ENCODE measurements around the gene TMEM108.

TMEM108 gene

GRCh38 chr3:133283958-133284807, 246.0 kb downstream of the TMEM108 start:
- Mint-ChIP-seq H3K4me1 (no peaks in the 10 kb centered on the region), H3K36me3 (ENCODE audit: low read depth) (no peaks in the 10 kb centered on the region), H3K27me3 (ENCODE audit: low read depth) (no peaks in the 10 kb centered on the region), H3K4me3 (no peak overlapping the region), H3K9me3 (no peaks in the 10 kb centered on the region), H3K27ac (no peak overlapping the region)
- TF ChIP-seq CTCF (IDR thresholded peaks at IDR 0.05; ENCODE audit: unreplicated experiment in 3 of 3): no peak

DNA sequence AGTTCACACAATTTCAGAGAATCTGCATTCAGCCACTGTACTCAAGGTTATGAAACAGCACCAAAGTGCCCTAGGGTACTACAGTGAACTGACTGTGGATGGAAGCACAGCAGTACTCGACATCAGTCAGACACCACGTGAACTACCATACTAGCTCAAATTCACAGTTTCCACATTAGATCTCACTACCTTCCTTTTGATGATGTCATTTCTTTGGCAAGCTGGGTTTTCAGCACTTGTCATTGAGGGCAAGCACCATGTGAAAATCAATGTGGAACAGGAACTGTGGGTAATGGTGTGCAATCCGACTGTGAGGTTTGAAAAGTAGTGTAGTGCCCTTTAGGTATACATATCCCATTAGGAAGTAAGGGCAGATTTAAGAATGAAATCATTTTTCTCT, 251.1 kb downstream of the TMEM108 start:
- Mint-ChIP-seq H3K4me3 (no peak overlapping the region), H3K27me3 (ENCODE audit: low read depth) (no peaks in the 10 kb centered on the region), H3K9me3 (no peaks in the 10 kb centered on the region), H3K36me3 (ENCODE audit: low read depth) (no peaks in the 10 kb centered on the region), H3K4me1 (peaks cover 17% of the 10 kb centered on the region), H3K27ac (no peak overlapping the region)
- TF ChIP-seq CTCF (IDR thresholded peaks at IDR 0.05; ENCODE audit: unreplicated experiment in 3 of 3): no peak

DNA sequence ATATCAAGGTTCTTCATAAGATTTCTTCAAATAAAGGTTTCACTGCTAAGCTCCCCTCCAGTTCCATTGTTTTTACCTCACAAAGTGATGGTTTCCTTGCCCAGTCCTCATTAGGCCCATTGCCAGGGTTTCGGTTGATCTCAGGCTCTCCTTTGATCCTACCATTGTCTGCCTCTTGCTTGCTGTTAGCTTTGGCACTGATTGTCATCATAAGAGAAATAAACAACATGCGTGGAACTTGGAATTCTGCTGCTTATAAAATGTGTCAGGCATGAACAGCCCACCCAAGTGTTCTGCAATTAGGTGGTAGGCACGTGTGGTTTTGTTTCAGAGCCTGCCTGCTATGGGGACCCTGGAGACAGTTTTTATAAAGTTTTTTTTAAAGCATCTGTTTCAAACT, 254.1 kb downstream of the TMEM108 start:
- H3K9me3 Mint-ChIP-seq: no peaks in the 10 kb centered on the region

DNA sequence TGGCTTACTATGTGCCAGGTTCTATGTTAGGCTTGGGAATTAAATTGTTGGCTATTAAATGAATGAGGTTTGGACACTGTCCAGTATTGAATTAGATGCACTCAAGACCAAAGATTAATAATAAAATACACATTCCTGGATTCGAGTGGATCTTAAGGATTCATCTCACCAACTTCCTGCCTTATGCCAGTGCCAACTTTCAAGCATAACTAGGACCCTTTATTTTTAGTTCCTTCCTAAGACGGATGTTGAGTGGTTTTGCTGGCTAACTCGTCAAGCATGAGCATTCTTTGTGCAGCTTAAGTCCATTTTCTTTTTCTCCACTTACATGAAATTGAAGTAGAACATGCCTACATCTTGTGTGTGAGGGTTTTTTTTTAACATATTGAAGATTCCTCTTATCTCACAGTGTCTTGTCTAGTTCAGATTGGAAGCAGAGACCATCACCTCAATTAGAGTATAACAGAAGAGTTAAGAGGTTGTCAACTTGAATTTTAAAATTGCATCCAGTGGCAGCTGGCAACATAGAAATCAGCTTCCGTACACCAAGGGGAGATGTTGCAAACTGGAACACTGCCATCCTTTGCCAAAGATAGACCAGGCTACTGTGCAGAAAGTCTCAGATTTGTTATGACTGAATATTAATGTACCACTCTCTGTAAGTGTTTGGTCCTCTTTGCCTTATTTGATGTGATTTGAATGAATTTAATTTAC, 255.4 kb downstream of the TMEM108 start:
- H3K27ac Mint-ChIP-seq: no peak overlapping the region
- peaks cover 17% of the 10 kb centered on the region for H3K4me1 Mint-ChIP-seq
- no peaks in the 10 kb centered on the region for H3K36me3 Mint-ChIP-seq (ENCODE audit: low read depth)
- TF ChIP-seq CTCF (IDR thresholded peaks at IDR 0.05; ENCODE audit: unreplicated experiment in 3 of 3): no peak
- H3K27me3 Mint-ChIP-seq (ENCODE audit: low read depth): no peaks in the 10 kb centered on the region
- no peaks in the 10 kb centered on the region for H3K9me3 Mint-ChIP-seq
- H3K4me3 Mint-ChIP-seq: no peak overlapping the region

More for the DNA sequence above, 254.1 kb downstream of the TMEM108 start:
- no peak for TF ChIP-seq CTCF (IDR thresholded peaks at IDR 0.05; ENCODE audit: unreplicated experiment in 3 of 3)
- Mint-ChIP-seq H3K36me3 (ENCODE audit: low read depth) (no peaks in the 10 kb centered on the region), H3K4me1 (peaks cover 17% of the 10 kb centered on the region), H3K4me3 (no peak overlapping the region), H3K27me3 (ENCODE audit: low read depth) (no peaks in the 10 kb centered on the region), H3K27ac (no peak overlapping the region)

DNA sequence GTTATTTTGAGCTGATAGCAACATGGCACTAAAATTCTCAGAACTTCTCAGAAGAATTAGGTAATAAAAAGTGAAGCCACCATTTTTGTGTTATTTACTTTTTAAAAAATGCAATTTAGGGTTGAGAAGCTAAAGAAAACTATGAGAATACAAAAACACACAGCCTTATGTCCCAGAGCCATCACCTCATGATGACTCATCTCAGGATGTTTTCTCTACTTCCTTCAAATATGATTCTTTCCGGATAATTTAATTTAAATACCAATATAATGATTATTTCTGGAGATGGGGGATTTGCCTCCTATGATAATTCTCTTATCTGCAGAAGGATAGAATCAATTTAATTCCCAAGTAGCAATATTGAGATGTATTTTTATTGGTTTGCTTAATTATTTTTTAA, 256.1 kb downstream of the TMEM108 start:
- no peak for TF ChIP-seq CTCF (IDR thresholded peaks at IDR 0.05; ENCODE audit: unreplicated experiment in 3 of 3)
- Mint-ChIP-seq H3K27me3 (ENCODE audit: low read depth) (no peaks in the 10 kb centered on the region), H3K4me3 (no peak overlapping the region), H3K9me3 (no peaks in the 10 kb centered on the region), H3K4me1 (peaks cover 17% of the 10 kb centered on the region), H3K27ac (no peak overlapping the region), H3K36me3 (ENCODE audit: low read depth) (no peaks in the 10 kb centered on the region)
